ENCODE data around the gene COA6.

DNA sequence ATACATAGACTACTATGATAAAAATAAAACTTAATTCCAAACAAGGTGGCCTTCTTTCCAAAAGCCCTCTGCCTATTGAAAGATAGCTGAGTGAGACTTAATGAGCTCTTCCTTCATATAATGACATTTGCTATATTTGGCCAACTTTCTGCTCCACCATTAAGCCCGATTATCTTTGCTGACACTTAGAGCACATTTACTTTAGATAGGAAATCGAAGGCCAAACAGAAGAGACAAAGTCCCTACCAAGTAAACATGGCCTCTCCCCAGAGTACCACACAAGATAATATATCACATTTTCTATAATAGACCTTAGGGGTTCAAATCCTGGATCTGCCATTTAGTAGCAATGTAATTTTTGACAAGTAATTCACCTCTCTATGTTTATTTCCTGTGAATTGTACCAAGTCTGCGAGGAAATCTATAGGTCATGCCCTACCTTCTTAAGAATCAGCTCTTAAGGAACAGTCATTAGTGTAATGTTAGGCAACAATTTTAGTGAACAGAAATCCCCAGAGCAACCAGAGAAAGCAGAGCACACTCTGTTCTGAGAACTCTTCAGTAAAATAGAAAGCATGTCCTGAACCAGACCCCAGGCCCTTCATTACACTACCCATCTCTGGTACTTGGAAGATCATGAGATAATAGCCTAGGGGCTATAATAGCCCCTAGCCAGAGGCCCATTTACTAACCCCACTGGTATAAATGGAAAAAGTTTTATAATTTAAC, 17.3 kb upstream of the COA6 start:
- TF ChIP-seq SIN3A (IDR thresholded peaks at IDR 0.05; ENCODE audit: borderline replicate concordance, insufficient read depth, low read length) (no peak), POLR2AphosphoS5 (IDR thresholded peaks at IDR 0.05; ENCODE audit: low read depth, low read length) (no peak), TAF1 (IDR thresholded peaks at IDR 0.05; ENCODE audit: borderline replicate concordance, insufficient read depth, low read length) (no peak)
- TF ChIP-seq, protein P1, sequence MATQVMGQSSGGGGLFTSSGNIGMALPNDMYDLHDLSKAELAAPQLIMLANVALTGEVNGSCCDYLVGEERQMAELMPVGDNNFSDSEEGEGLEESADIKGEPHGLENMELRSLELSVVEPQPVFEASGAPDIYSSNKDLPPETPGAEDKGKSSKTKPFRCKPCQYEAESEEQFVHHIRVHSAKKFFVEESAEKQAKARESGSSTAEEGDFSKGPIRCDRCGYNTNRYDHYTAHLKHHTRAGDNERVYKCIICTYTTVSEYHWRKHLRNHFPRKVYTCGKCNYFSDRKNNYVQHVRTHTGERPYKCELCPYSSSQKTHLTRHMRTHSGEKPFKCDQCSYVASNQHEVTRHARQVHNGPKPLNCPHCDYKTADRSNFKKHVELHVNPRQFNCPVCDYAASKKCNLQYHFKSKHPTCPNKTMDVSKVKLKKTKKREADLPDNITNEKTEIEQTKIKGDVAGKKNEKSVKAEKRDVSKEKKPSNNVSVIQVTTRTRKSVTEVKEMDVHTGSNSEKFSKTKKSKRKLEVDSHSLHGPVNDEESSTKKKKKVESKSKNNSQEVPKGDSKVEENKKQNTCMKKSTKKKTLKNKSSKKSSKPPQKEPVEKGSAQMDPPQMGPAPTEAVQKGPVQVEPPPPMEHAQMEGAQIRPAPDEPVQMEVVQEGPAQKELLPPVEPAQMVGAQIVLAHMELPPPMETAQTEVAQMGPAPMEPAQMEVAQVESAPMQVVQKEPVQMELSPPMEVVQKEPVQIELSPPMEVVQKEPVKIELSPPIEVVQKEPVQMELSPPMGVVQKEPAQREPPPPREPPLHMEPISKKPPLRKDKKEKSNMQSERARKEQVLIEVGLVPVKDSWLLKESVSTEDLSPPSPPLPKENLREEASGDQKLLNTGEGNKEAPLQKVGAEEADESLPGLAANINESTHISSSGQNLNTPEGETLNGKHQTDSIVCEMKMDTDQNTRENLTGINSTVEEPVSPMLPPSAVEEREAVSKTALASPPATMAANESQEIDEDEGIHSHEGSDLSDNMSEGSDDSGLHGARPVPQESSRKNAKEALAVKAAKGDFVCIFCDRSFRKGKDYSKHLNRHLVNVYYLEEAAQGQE (IDR thresholded peaks at IDR 0.05; ENCODE audit: insufficient read depth in 1 of 2, low read depth in 2 of 2, low read length in 2 of 2): no peak
